ENCODE measurements around the gene PRDM16. TPM values are rescaled to one million over a fixed set of nuclear protein-coding genes. Genes with fewer than 3 reads are reported as not detected.

The PRDM16 gene
- total RNA-seq, 1 experiment from 2014 or later, result 5.3 TPM

- Histone ChIP-seq H3K9me3 (no peaks in the 10 kb centered on the region), H3K4me1 (no peaks in the 10 kb centered on the region), H3K4me3 (ENCODE audit: low read depth, low read length) (no peak overlapping the region), H3K36me3 (ENCODE audit: control insufficient read depth, insufficient read depth, low read length) (no peaks in the 10 kb centered on the region), H3K27me3 (replicated peaks; ENCODE audit: control insufficient read depth, insufficient read depth, low read length) (no peaks in the 10 kb centered on the region)
- H3K4me3 Mint-ChIP-seq (ENCODE audit: unreplicated experiment), result no peak overlapping the region
- H3K4me1 Mint-ChIP-seq (ENCODE audit: low read depth, unreplicated experiment), result no peaks in the 10 kb centered on the region
- CTCF ChIA-PET, result no interaction called here
- no TSS peak for BruUV-seq (replicated peaks)
- H3K27ac Mint-ChIP-seq (ENCODE audit: unreplicated experiment), result no peak overlapping the region
- no peaks in the 10 kb centered on the region for H3K9me3 Mint-ChIP-seq (ENCODE audit: unreplicated experiment)
- POLR2A ChIA-PET, result no interaction called here
- no peaks in the 10 kb centered on the region for H3K27me3 Mint-ChIP-seq (ENCODE audit: insufficient read depth, unreplicated experiment)
- intact Hi-C loops (cut with micrococcal nuclease; ENCODE audit: unreplicated experiment), result no loop called here
- TF ChIP-seq CTCF (IDR thresholded peaks at IDR 0.05; ENCODE audit: insufficient read depth in 1 of 2, low read depth in 1 of 2, low read length in 1 of 2, severe bottlenecking in 1 of 2, unreplicated experiment in 1 of 2), result no peak
- no peaks in the 10 kb centered on the region for H3K36me3 Mint-ChIP-seq (ENCODE audit: insufficient read depth, unreplicated experiment)
- no peak for DNase-seq
Measured at GRCh38 chr1:3119725-3120124, 50.7 kb downstream of the PRDM16 start.

- no peak for TF ChIP-seq CTCF (IDR thresholded peaks at IDR 0.05; ENCODE audit: insufficient read depth in 1 of 2, low read depth in 1 of 2, low read length in 1 of 2, severe bottlenecking in 1 of 2, unreplicated experiment in 1 of 2)
- intact Hi-C loops (cut with micrococcal nuclease; ENCODE audit: unreplicated experiment), result no loop called here
- Histone ChIP-seq H3K9me3 (no peaks in the 10 kb centered on the region), H3K4me1 (no peaks in the 10 kb centered on the region), H3K27me3 (replicated peaks; ENCODE audit: control insufficient read depth, insufficient read depth, low read length) (no peaks in the 10 kb centered on the region), H3K36me3 (ENCODE audit: control insufficient read depth, insufficient read depth, low read length) (no peaks in the 10 kb centered on the region), H3K4me3 (ENCODE audit: low read depth, low read length) (no peak overlapping the region)
- ChIA-PET POLR2A (no interaction called here), CTCF (no interaction called here)
- Mint-ChIP-seq H3K4me1 (ENCODE audit: low read depth, unreplicated experiment) (no peaks in the 10 kb centered on the region), H3K4me3 (ENCODE audit: unreplicated experiment) (no peak overlapping the region), H3K36me3 (ENCODE audit: insufficient read depth, unreplicated experiment) (no peaks in the 10 kb centered on the region), H3K27ac (ENCODE audit: unreplicated experiment) (no peak overlapping the region), H3K27me3 (ENCODE audit: insufficient read depth, unreplicated experiment) (no peaks in the 10 kb centered on the region), H3K9me3 (ENCODE audit: unreplicated experiment) (no peaks in the 10 kb centered on the region)
- no TSS peak for BruUV-seq (replicated peaks)
- DNase-seq, result no peak
Measured at GRCh38 chr1:3120140-3120539, 51.1 kb downstream of the PRDM16 start.

DNA sequence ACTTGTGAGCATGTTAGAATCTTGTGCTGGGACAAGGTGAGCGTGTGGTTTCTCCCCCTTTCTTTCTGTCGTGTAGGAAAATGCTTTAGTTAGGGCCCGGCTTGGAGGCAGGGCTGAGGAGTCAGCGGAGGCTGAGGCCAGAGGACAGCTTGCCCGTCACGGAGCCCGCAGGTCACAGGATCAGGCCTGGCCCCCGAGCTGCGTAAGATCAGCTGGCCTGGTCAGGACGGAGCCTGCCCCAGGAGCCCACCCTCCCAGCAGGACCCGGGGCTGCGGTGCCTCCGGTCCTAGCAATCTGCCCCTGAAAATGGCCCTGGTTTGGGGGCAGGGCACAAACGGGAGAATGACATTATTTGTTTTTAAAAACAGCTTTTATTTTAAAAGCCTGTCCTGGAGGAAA, 52.0 kb downstream of the PRDM16 start:
- DNase-seq, result no peak
- Mint-ChIP-seq H3K4me3 (ENCODE audit: unreplicated experiment) (no peak overlapping the region), H3K36me3 (ENCODE audit: insufficient read depth, unreplicated experiment) (no peaks in the 10 kb centered on the region), H3K27ac (ENCODE audit: unreplicated experiment) (no peak overlapping the region), H3K9me3 (ENCODE audit: unreplicated experiment) (no peaks in the 10 kb centered on the region), H3K4me1 (ENCODE audit: low read depth, unreplicated experiment) (no peaks in the 10 kb centered on the region), H3K27me3 (ENCODE audit: insufficient read depth, unreplicated experiment) (no peaks in the 10 kb centered on the region)
- POLR2A ChIA-PET, result interaction anchor here (0.5 kb wide), 1 partner anchor 188 kb away, joined by 11 read pairs; no protein-coding TSS in a partner anchor
- no peak overlapping the region for H3K4me3 ChIP-seq (ENCODE audit: low read depth, low read length)
- H3K4me1 ChIP-seq, result no peaks in the 10 kb centered on the region
- BruUV-seq (replicated peaks), result no TSS peak
- H3K36me3 ChIP-seq (ENCODE audit: control insufficient read depth, insufficient read depth, low read length), result no peaks in the 10 kb centered on the region
- H3K9me3 ChIP-seq, result no peaks in the 10 kb centered on the region
- intact Hi-C loops (cut with micrococcal nuclease; ENCODE audit: unreplicated experiment), result no loop called here
- no peaks in the 10 kb centered on the region for H3K27me3 ChIP-seq (replicated peaks; ENCODE audit: control insufficient read depth, insufficient read depth, low read length)
- no peak for TF ChIP-seq CTCF (IDR thresholded peaks at IDR 0.05; ENCODE audit: insufficient read depth in 1 of 2, low read depth in 1 of 2, low read length in 1 of 2, severe bottlenecking in 1 of 2, unreplicated experiment in 1 of 2)
- CTCF ChIA-PET, result no interaction called here
